Glutamatergic neuron (in vitro differentiated cells): Measurements from ENCODE around the gene ZNF202. TPM values are rescaled to one million over a fixed set of nuclear protein-coding genes. Genes with fewer than 3 reads are reported as not detected.
"Not testable (repeated sequence)": the region's sequence is repeated elsewhere in the genome, so short reads cannot be mapped to it uniquely, and the experiment has no call there.

ENCODE experiments used
- DNase-seq: peaks from one replicate; pipeline ENCODE4 v3.0.0; 2022
- H3K27ac Mint-ChIP-seq: one replicate; pipeline ENCODE4 v1.8.0; 2020; ENCODE audit warnings: mild to moderate bottlenecking, mixed read lengths, inconsistent platforms; ENCODE audit not compliant: unreplicated experiment
- H3K27me3 Mint-ChIP-seq: one replicate; pipeline ENCODE4 v1.8.0; 2020; ENCODE audit warnings: mild to moderate bottlenecking, moderate library complexity, mixed read lengths, inconsistent platforms; ENCODE audit not compliant: unreplicated experiment
- H3K36me3 Mint-ChIP-seq: one replicate; pipeline ENCODE4 v1.8.0; 2020; ENCODE audit warnings: mild to moderate bottlenecking, mixed read lengths, inconsistent platforms; ENCODE audit not compliant: unreplicated experiment
- H3K4me1 Mint-ChIP-seq: one replicate; pipeline ENCODE4 v1.8.0; 2020; ENCODE audit warnings: mild to moderate bottlenecking, low read depth, mixed read lengths, inconsistent platforms; ENCODE audit not compliant: unreplicated experiment
- H3K4me3 Mint-ChIP-seq: one replicate; pipeline ENCODE4 v1.8.0; 2020; ENCODE audit warnings: mild to moderate bottlenecking, mixed read lengths, inconsistent platforms; ENCODE audit not compliant: unreplicated experiment
- H3K9me3 Mint-ChIP-seq: one replicate; pipeline ENCODE4 v1.8.0; 2020; ENCODE audit warnings: mild to moderate bottlenecking, moderate library complexity, mixed read lengths, inconsistent platforms; ENCODE audit not compliant: unreplicated experiment
- CTCF ChIP-seq: fragments of 200-600 bp; sonication (generic); IDR thresholded peaks from one replicate; pipeline ENCODE4 v1.5.0; 2021; ENCODE audit not compliant: partially characterized antibody, unreplicated experiment
- total RNA-seq: library from RNA; stranded (reverse); fragmentation: NEBNext Ultra II Directional; extraction: Animal tissue kit (Norgen Biotek cat#: 25700); gene quantifications from one replicate; pipeline ENCODE4 v1.2.1, GENCODE V29; 2021; ENCODE audit not compliant: unreplicated experiment

Gene ZNF202
- total RNA-seq, 1 donor from 2014 or later = 18.2 TPM

DNA sequence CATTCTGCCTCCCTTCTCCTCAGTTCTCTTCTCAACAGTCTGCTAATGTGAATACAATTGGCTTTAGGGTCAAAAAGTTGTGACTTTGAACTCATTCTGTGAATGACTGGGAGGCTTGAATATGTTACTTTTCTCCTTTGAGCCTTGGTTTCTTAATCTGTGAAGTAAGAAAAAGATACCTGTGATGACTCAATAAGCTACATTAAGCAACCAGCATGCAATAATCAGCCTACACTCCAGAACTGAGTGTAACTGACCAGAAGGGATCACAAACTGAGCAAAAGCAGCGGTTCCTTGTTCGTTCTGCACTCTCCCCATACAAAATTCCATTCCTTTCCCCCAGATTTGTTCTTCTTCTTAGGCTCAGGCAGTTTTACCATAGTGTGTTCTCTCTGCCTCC lies 23.4 kb downstream of the ZNF202 start:
- DNase-seq = no peak
- H3K27me3 Mint-ChIP-seq = no peaks in the 10 kb centered on the region
- H3K4me3 Mint-ChIP-seq = no peak overlapping the region
- H3K9me3 Mint-ChIP-seq = no peaks in the 10 kb centered on the region
- peaks cover 1% of the 10 kb centered on the region for H3K36me3 Mint-ChIP-seq
- no peak for TF ChIP-seq CTCF
- H3K4me1 Mint-ChIP-seq = no peaks in the 10 kb centered on the region
- H3K27ac Mint-ChIP-seq = no peak overlapping the region

DNA sequence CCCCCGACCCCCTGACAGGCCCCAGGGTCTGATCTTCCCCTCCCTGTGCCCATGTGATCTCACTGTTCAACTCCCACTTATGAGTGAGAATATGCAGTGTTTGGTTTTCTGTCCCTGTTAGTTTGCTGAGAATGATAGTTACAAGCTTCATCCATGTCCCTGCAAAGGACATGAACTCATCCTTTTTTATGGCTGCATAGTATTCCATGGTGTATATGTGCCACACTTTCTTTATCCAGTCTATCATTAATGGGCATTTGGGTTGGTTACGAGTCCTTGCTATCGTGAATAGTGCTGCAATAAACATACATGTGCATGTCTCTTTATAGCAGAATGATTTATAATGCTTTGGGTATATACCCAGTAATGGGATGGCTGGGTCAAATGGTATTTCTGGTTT lies 28.8 kb downstream of the ZNF202 start:
- H3K27me3 Mint-ChIP-seq, H3K4me1 Mint-ChIP-seq, H3K36me3 Mint-ChIP-seq, H3K9me3 Mint-ChIP-seq, H3K4me3 Mint-ChIP-seq, H3K27ac Mint-ChIP-seq, DNase-seq: not testable (repeated sequence)

DNA sequence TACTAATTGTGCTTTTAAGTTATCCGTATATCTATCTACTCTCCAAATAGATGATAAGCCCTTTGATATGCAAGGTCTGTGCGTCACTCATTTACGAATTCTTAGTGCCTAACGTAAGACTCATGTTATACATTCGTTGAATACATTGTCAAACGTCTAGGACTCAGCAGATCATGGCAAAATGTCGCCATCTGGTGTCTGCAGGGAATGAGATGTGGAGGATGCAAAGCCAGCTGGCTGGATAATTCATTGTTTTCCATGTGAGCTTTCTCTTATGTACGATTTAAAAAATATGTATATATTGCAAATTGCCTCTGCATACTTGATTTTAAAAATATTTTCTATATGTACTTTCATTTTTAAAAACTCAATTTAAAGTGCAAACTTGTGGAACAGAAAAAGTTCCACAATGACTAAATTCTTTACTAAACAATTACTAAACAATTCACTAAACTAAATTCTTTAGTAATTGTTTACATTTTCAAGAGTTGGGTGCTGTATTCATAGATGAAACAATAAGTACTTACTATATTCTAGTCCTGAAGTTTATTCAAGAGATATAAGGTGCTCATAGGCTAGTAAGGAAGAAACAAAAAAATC lies 33.8 kb downstream of the ZNF202 start:
- H3K27ac Mint-ChIP-seq = no peak overlapping the region
- no peak overlapping the region for H3K4me3 Mint-ChIP-seq
- peaks cover 7% of the 10 kb centered on the region for H3K27me3 Mint-ChIP-seq
- no peaks in the 10 kb centered on the region for H3K36me3 Mint-ChIP-seq
- TF ChIP-seq CTCF = peak; percentile 24
- no peaks in the 10 kb centered on the region for H3K9me3 Mint-ChIP-seq
- peaks cover 3% of the 10 kb centered on the region for H3K4me1 Mint-ChIP-seq
- DNase-seq = peak; percentile 79

DNA sequence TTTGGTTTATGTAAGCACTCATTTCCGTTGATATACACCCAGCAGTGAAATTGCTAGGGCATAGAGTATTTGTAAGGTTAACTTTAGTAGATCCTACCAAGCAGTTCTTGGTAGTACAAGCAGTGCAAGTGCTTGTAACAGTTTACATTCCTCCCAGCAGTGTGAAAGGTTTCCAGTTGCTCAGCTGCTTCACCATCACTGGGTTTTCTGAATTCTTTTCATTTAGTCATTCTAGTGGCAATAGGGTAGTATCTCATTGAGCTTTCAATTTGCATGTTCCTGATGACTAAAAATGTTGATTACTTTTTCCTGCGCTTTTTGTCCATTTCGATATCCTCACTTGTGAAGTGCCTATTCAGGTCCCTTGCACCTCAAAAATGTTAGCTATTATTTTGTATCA lies 34.3 kb downstream of the ZNF202 start:
- H3K27me3 Mint-ChIP-seq = peaks cover 8% of the 10 kb centered on the region
- H3K4me1 Mint-ChIP-seq = peaks cover 7% of the 10 kb centered on the region
- no peak overlapping the region for H3K27ac Mint-ChIP-seq
- DNase-seq = no peak
- no peak overlapping the region for H3K4me3 Mint-ChIP-seq
- H3K36me3 Mint-ChIP-seq = no peaks in the 10 kb centered on the region
- no peak for TF ChIP-seq CTCF
- H3K9me3 Mint-ChIP-seq = no peaks in the 10 kb centered on the region

- no peak overlapping the region for H3K27ac Mint-ChIP-seq
- peaks cover 14% of the 10 kb centered on the region for H3K4me1 Mint-ChIP-seq
- peaks cover 1% of the 10 kb centered on the region for H3K9me3 Mint-ChIP-seq
- no peak overlapping the region for H3K4me3 Mint-ChIP-seq
- no peak for TF ChIP-seq CTCF
- peaks cover 5% of the 10 kb centered on the region for H3K27me3 Mint-ChIP-seq
- H3K36me3 Mint-ChIP-seq = no peaks in the 10 kb centered on the region
- DNase-seq = no peak
These were observed 37.1 kb downstream of the ZNF202 start for GRCh38 chr11:123704341-123704740.

GRCh38 chr11:123702696-123703095 lies 38.8 kb downstream of the ZNF202 start:
- Mint-ChIP-seq H3K27ac (no peak overlapping the region), H3K4me1 (peaks cover 29% of the 10 kb centered on the region), H3K27me3 (peaks cover 7% of the 10 kb centered on the region), H3K36me3 (no peaks in the 10 kb centered on the region), H3K9me3 (peaks cover 1% of the 10 kb centered on the region), H3K4me3 (no peak overlapping the region)
- DNase-seq = no peak
- TF ChIP-seq CTCF = no peak
